NCI-H1417 treated with DMSO at 0.1 percent for 48 hours (cell line): Measurements from ENCODE around the gene TFPT.

Experiments used
- DNase-seq: peaks from one replicate; lab custom pipeline; 2025; lab: John Stamatoyannopoulos, UW

The TFPT gene

GRCh38 chr19:54115109-54116063, at the start of gene TFPT, which contains the start of gene PRPF31:
TSS of gene TFPT (minus strand) at chr19:54115657. CDS start at chr19:54115269, 388 bp downstream.
TSS of gene PRPF31 (plus strand) at chr19:54115754. CDS start at chr19:54118279, 2,525 bp downstream.
- DNase-seq = peak; percentile 84

- DNase-seq = no peak
Measured at GRCh38 chr19:54165222-54165621, 49.8 kb upstream of the TFPT start.

- no peak for DNase-seq
Measured at GRCh38 chr19:54164369-54165068, 49.1 kb upstream of the TFPT start.

GRCh38 chr19:54162884-54163283, 47.4 kb upstream of the TFPT start:
- DNase-seq = no peak

GRCh38 chr19:54162241-54162805, 46.9 kb upstream of the TFPT start:
- no peak for DNase-seq

- DNase-seq = no peak
Measured at GRCh38 chr19:54160854-54161253, 45.4 kb upstream of the TFPT start.

- no peak for DNase-seq
Measured at GRCh38 chr19:54160182-54160811, 44.8 kb upstream of the TFPT start.

- peak; percentile 95 for DNase-seq
Measured at GRCh38 chr19:54159352-54160181, 44.1 kb upstream of the TFPT start, which contains the start of gene LENG1. TSS of gene LENG1 (minus strand) at chr19:54159721. CDS start at chr19:54159695, 26 bp downstream.

- DNase-seq = no peak
Measured at GRCh38 chr19:54158812-54159351, 43.4 kb upstream of the TFPT start.

- no peak for DNase-seq
Measured at GRCh38 chr19:54156953-54157352, 41.5 kb upstream of the TFPT start.

GRCh38 chr19:54156490-54156889, 41.0 kb upstream of the TFPT start:
- no peak for DNase-seq

- DNase-seq = no peak
Measured at GRCh38 chr19:54155694-54156093, 40.2 kb upstream of the TFPT start.

- DNase-seq = no peak
Measured at GRCh38 chr19:54154603-54155345, 39.3 kb upstream of the TFPT start.

GRCh38 chr19:54153731-54154326, 38.4 kb upstream of the TFPT start:
- no peak for DNase-seq

- DNase-seq = no peak
Measured at GRCh38 chr19:54152878-54153524, 37.5 kb upstream of the TFPT start.

GRCh38 chr19:54152267-54152666, 36.8 kb upstream of the TFPT start:
- DNase-seq = no peak

GRCh38 chr19:54151362-54152035, 36.0 kb upstream of the TFPT start:
- DNase-seq = no peak

GRCh38 chr19:54149021-54149812, 33.8 kb upstream of the TFPT start:
- no peak for DNase-seq
